SIG-M5 (cell line): ENCODE results near the gene MSH3.

Experiments
- DNase-seq: peaks from one replicate; lab custom pipeline; 2025; lab: John Stamatoyannopoulos, UW

Gene MSH3

DNA sequence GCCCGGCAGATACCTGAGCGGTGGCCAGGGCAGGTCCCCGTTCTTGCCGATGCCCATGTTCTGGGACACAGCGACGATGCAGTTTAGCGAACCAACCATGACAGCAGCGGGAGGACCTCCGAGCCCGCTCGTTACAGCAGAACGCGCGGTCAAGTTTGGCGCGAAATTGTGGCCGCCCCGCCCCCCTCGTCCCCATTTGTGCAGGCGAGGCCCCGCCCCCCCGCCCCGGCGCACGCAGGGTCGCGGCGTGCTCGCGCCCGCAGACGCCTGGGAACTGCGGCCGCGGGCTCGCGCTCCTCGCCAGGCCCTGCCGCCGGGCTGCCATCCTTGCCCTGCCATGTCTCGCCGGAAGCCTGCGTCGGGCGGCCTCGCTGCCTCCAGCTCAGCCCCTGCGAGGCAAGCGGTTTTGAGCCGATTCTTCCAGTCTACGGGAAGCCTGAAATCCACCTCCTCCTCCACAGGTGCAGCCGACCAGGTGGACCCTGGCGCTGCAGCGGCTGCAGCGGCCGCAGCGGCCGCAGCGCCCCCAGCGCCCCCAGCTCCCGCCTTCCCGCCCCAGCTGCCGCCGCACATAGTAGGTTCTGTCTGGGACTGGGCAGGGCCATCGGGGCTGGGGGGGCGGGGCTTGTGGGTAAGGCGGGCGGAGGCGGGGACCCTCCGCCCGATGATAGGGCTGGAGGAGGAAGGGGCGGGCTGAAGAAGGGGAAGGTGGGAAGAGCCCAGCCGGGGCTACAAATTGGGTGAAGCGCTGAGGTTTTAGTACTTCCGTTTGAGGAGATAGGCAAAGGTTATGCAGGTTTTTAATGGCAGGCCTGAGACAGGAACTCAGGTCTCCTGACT lies at the start of gene MSH3, which contains the start of gene DHFR:
Gene MSH3, plus strand, starts transcription at position 262 of the 840 bp plus-strand sequence. Its CDS starts 76 bp downstream, at position 338.
Gene DHFR, minus strand, starts transcription at position 593 of the 840 bp plus-strand sequence. Its CDS starts 494 bp downstream, at position 99.
- DNase-seq: peak; percentile 92

DNA sequence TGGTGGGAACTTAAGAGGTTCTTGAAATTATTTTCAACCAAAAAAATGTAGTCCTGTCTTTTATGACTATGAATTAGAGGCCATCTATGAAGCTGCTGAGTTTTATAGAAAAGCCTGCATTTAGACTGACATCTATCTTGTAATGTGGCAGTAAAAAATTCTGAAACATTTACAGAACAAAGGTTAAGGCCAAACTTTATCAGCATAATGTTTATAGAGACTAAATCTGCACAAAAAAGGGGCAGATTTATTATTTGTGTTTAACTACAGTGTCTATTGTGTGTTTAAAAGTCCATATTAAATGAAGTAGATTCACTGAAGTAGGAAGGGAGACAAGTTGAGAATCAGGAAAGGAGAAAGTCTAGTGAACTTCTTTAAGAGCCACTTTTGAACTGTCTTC lies 47.1 kb upstream of the MSH3 start:
- DNase-seq: no peak

DNA sequence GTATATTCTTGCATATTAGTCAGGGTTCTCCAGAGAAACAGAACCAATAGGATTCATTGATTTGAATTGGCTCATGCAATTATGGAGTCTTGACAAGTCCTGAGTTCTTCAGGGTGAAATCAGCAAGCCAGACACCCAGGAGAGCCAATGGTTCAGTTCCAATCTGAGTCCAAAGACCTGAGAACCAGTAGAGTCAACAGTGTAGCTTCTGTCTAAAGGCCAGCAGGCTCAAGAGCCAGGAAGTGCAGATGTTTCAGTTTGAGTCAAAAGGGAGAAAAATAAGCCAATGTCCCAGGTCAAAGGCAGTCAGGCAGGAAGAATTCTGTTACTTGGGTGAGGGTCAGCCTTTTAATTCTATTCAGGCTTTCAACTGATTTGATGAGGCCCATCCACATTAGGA lies 46.6 kb upstream of the MSH3 start:
- no peak for DNase-seq

DNA sequence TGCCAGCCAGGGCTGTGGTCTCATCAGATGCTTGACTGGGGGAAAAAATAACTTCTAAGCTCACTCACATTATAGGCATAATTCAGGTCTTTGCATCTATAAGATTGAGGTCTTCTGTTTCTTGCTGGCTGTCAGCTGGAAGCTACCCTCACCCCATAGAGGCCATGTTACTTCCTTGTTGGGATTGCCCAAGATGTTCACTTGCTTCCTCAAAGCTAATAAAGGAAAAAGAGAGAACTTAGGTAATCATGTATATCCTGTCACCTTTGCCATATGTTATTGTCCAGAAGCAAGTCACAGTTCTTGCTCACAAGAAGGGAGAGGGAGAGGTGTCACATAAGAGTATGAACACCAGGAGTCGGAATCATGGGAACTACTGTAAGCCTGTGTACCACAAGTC lies 45.7 kb upstream of the MSH3 start:
- DNase-seq: peak; percentile 93

GRCh38 chr5:80609692-80610091 lies 44.8 kb upstream of the MSH3 start:
- DNase-seq: no peak

DNA sequence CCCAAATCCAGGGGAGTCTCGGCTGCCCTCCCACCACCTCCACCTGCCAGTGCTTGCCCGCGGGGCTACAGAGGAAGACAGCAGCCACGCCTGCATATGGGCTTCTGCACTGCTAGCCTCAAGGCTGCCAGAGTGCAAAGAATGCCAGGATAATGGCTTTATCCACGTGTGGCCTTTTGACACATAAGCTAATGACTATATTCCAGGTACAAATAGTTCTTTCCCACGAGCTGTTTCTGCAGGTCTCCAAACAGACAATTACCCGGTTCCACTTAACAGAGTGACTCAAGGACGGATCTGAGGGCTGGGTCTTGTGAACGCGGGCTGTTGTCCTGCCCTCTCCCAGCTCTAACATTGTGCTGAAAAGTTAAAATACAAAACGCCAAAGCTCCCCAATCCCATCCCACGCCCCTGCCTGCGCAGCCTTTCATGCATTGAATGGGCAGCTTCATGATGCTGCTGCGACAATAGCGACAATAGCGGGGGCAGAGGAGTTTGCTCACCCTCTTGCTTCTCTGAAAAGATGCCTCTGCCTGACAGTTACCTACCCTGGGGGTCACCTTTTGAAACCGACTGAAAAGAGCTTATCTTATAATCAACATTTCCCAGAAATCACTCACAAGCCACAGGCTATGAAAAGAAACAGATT lies 39.1 kb upstream of the MSH3 start:
- no peak for DNase-seq

DNA sequence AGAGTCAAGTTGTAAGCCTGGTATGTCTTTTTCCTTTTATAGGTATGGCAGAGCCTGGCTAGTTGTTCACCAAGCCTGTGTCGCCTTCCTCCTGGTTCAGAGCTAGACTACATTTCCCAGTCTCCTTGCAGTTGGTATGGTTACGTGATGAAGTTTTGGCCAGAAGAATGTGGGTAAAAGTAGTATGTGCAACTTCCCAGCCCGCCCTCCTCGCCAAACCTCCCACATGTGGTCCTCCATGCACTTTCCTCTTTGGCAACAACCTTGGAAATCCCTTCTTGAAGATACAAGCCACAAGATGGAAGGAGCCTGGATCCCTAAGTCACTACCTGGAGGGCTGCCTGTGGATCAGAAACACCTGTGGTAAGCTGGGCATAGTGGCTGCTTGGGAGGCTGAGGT lies 36.0 kb upstream of the MSH3 start:
- no peak for DNase-seq

GRCh38 chr5:80619086-80619485 lies 35.4 kb upstream of the MSH3 start:
- DNase-seq: no peak

GRCh38 chr5:80620211-80620610 lies 34.2 kb upstream of the MSH3 start:
- DNase-seq: no peak

GRCh38 chr5:80622756-80623155 lies 31.7 kb upstream of the MSH3 start:
- no peak for DNase-seq

DNA sequence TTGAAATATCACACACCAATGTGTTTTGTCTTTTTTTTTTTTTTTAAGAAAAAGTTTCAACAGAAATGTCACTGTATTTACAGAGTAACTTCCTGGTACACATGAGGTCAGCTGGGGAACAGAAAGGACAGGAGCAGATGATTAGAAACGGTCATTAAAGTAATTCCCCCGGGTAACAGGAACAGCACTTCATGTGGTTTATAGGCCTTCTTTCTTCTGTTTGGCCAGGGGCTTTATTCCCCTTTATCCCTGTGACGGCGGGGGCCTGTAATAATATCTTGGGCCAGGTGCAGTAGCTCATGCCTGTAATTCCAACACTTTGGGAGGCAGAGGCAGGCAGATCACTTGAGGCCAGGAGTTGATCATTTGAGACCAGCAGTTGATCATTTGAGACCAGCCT lies 30.5 kb upstream of the MSH3 start:
- DNase-seq: no peak

- no peak for DNase-seq
Measured at GRCh38 chr5:80625230-80625629, 29.2 kb upstream of the MSH3 start.

GRCh38 chr5:80629281-80629680 lies 25.2 kb upstream of the MSH3 start:
- no peak for DNase-seq

GRCh38 chr5:80631278-80632259 lies 22.9 kb upstream of the MSH3 start:
- DNase-seq: no peak

GRCh38 chr5:80632700-80633099 lies 21.8 kb upstream of the MSH3 start:
- DNase-seq: no peak

DNA sequence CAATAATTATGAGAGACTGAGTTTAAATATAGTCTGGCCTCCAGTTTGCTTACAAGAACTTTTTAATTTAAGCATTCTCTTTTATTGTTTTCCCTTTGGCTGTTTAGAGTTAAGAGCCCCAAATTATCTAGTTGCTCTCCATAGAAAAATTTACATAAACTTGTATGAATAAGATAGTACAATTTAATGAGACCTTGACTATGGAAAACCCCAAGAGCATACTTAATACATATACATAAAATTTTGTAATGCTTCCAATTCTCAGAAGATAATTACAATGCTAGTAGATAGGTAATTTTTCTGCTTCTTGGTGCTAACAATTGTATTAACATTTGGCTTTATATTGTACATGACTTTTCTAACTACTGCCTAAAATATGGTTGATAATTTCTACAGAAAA lies 20.3 kb upstream of the MSH3 start:
- no peak for DNase-seq

DNA sequence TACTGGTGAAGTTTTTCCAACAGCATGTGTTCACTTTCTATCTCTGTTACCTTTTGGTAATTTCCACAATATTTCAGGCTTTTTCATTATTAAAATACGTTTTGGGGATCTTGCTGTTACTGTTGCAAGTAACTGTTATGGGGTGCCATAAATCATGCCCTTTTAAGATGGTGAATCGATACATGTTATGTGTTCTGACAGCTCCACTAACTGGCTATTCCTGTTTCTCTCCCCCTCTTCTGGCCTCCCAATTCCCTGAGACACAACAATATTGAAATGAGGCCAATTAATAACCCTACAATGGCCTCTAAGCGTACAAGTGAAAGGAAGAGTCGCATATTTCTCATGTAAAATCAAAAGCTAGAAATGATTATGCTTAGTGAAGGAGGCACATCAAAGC lies 13.1 kb upstream of the MSH3 start:
- no peak for DNase-seq

DNA sequence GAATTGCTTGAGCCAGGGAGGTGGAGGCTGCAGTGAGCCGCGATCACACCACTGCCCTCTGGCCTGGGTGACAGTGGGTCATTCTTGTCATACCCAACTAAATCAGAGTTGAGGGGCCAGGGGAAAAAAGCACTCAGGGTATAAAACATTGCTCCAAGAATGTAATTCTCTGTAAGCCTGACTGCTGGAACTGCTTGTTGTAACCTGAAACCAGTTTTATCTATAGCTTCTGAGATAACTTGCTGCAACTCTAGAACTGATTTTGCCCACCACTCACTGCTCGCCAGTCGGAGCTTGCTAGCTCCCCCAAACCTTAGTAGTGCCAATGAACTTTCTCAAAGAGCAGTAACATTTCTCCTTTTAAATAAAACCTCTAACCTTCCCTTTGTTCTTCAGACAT lies 9.6 kb upstream of the MSH3 start:
- no peak for DNase-seq

DNA sequence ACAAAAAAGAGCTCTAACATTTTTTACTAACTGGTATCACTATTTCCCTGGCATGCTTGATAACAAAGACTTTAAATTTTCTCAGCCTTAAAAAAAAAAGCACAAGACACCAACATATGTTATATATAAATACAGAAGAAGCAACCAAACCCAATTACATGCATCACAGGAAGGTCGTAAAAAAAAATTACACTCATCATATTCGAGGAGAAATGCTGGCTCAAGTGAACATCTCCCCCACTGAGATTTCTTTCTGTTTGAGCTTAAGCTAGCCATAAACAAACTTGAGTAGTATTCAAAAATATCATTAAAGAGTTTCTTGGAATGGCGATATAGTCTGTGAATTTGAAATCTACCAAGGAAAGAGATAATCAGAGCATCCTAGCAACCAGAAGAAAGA lies 7.5 kb upstream of the MSH3 start:
- DNase-seq: no peak

DNA sequence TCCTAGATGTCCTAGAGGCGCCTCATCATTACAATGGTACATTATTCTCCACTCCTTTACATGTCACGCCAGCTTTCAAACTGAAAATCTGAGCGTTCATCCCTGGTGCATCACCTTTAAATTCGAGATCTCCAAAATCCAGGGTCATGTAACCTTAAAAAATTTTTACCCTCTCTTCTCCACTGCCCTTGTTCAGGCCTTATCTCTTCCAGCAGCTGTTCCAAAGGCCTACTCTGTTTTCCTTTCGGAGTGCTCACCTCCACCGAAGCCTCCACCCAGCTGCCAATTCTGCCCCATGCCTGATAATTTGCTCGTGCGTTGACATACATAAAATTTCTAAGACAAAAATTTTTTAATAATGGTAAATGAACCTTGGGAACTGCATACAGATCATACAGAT lies 950 bp upstream of the MSH3 start:
- DNase-seq: no peak

GRCh38 chr5:80654054-80654390 lies 430 bp upstream of the MSH3 start:
- no peak for DNase-seq

GRCh38 chr5:80655231-80655774 lies 851 bp downstream of the MSH3 start:
- DNase-seq: no peak
